HG03108 (cell line): Measurements from ENCODE around the gene HNRNPM.
"Not testable (repeated sequence)": the region's sequence is repeated elsewhere in the genome, so short reads cannot be mapped to it uniquely, and the experiment has no call there.

ENCODE experiments used
- ATAC-seq: cut with Tn5 transposase; IDR thresholded peaks from one replicate; pipeline ENCODE4 v1.9.1; 2021; ENCODE audit warnings: moderate library complexity; ENCODE audit not compliant: unreplicated experiment

HNRNPM gene

GRCh38 chr19:8510589-8511115 lies 65.9 kb downstream of the HNRNPM start:
- ATAC-seq = no peak

GRCh38 chr19:8511573-8512101 lies 66.9 kb downstream of the HNRNPM start:
- ATAC-seq = no peak

GRCh38 chr19:8512115-8512967 lies 67.6 kb downstream of the HNRNPM start:
- ATAC-seq = no peak

GRCh38 chr19:8513036-8513686 lies 68.4 kb downstream of the HNRNPM start:
- ATAC-seq = no peak

- ATAC-seq = peak; percentile 80
Observed at GRCh38 chr19:8513687-8514504, 69.1 kb downstream of the HNRNPM start, which contains the start of gene ZNF414. Gene ZNF414 (minus strand): TSS chr19:8514167. CDS start chr19:8514046, 121 bp downstream.

- not testable (repeated sequence) for ATAC-seq
Observed at GRCh38 chr19:8514505-8515009, 69.8 kb downstream of the HNRNPM start.

- ATAC-seq = no peak
Observed at GRCh38 chr19:8515317-8515716, 70.5 kb downstream of the HNRNPM start.

GRCh38 chr19:8517551-8518442 lies 73.0 kb downstream of the HNRNPM start:
- ATAC-seq = no peak

GRCh38 chr19:8518536-8518935 lies 73.8 kb downstream of the HNRNPM start:
- no peak for ATAC-seq

GRCh38 chr19:8519388-8519787 lies 74.6 kb downstream of the HNRNPM start:
- ATAC-seq = no peak

- ATAC-seq = no peak
Observed at GRCh38 chr19:8525401-8525684, 80.6 kb downstream of the HNRNPM start.

GRCh38 chr19:8526345-8527091 lies 81.7 kb downstream of the HNRNPM start:
- no peak for ATAC-seq

- ATAC-seq = no peak
Observed at GRCh38 chr19:8528500-8528899, 83.7 kb downstream of the HNRNPM start.

GRCh38 chr19:8529369-8530006 lies 84.7 kb downstream of the HNRNPM start:
- ATAC-seq = no peak

- no peak for ATAC-seq
Observed at GRCh38 chr19:8530061-8530679, 85.4 kb downstream of the HNRNPM start.

- ATAC-seq = no peak
Observed at GRCh38 chr19:8531470-8531869, 86.7 kb downstream of the HNRNPM start.

- ATAC-seq = no peak
Observed at GRCh38 chr19:8532225-8532624, 87.5 kb downstream of the HNRNPM start.

- no peak for ATAC-seq
Observed at GRCh38 chr19:8536282-8536681, 91.5 kb downstream of the HNRNPM start.
